WTC11 (cell line): ENCODE results near the gene OBSCN.

Source experiments
- ATF2 ChIP-seq: sonication (generic); formaldehyde crosslinking; IDR thresholded peaks from 2 replicates; pipeline ENCODE4 v1.8.1; 2022; ENCODE audit warnings: low read depth, missing genetic modification reagents, borderline replicate concordance
- CTCF ChIP-seq: fragments of 200-600 bp; IDR thresholded peaks from 2 replicates; pipeline ENCODE4 v1.8.0; 2022; ENCODE audit warnings: antibody characterized with exemption
- FOXP1 ChIP-seq: sonication (generic); formaldehyde crosslinking; IDR thresholded peaks from 2 replicates; pipeline ENCODE4 v1.8.0; 2022; ENCODE audit warnings: missing genetic modification reagents, mild to moderate bottlenecking, moderate library complexity, borderline replicate concordance
- PRRX2 ChIP-seq: fragments of 250-450 bp; sonication (Bioruptor Pico); IDR thresholded peaks from 2 replicates; pipeline ENCODE4 v1.8.0; 2021; ENCODE audit warnings: mild to moderate bottlenecking
- TCF7 ChIP-seq: sonication (generic); formaldehyde crosslinking; IDR thresholded peaks from 2 replicates; pipeline ENCODE4 v1.8.0; 2022; ENCODE audit warnings: mild to moderate bottlenecking, low read depth, missing genetic modification reagents, moderate library complexity
- ZNF138 ChIP-seq: sonication (generic); formaldehyde crosslinking; conservative IDR thresholded peaks from 2 replicates; pipeline ENCODE4 v1.8.1; 2022; ENCODE audit warnings: mild to moderate bottlenecking, moderate library complexity, missing genetic modification reagents
- TF ChIP-seq, protein P1 (sequence below): sonication (generic); formaldehyde crosslinking; IDR thresholded peaks from 2 replicates; pipeline ENCODE4 v1.8.1; 2022; ENCODE audit warnings: low read depth, mild to moderate bottlenecking, moderate library complexity, missing genetic modification reagents, borderline replicate concordance
- TF ChIP-seq, protein P2 (sequence below): sonication (generic); formaldehyde crosslinking; IDR thresholded peaks from 2 replicates; pipeline ENCODE4 v1.8.1; 2023; ENCODE audit warnings: mild to moderate bottlenecking, missing genetic modification reagents

DNA sequence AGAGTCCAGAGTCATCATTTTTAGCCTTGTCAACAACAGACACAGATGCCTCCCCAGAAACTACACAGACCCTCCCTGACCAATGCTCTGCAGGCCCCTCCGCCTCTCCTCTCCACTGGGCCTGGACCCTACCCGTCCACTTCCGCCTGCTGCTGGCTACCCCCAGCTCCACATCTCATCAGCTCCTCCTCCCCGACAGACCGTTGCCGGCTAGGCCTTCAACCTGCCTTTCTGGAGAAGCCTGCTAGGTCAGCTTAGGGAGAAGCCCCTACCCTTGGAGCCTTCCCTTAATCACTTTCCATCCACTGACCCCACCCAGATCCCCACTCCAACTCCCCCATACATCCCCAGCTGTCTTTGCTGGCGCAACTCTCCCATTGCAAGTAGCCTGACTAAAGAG lies 207.4 kb downstream of the OBSCN start:
- TF ChIP-seq FOXP1 = no peak
- TF ChIP-seq CTCF = no peak
- no peak for TF ChIP-seq PRRX2 (CRISPR knock-in tag)
- TF ChIP-seq, protein P1, sequence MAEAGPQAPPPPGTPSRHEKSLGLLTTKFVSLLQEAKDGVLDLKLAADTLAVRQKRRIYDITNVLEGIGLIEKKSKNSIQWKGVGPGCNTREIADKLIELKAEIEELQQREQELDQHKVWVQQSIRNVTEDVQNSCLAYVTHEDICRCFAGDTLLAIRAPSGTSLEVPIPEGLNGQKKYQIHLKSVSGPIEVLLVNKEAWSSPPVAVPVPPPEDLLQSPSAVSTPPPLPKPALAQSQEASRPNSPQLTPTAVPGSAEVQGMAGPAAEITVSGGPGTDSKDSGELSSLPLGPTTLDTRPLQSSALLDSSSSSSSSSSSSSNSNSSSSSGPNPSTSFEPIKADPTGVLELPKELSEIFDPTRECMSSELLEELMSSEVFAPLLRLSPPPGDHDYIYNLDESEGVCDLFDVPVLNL (CRISPR knock-in tag) = no peak
- TF ChIP-seq, protein P2, sequence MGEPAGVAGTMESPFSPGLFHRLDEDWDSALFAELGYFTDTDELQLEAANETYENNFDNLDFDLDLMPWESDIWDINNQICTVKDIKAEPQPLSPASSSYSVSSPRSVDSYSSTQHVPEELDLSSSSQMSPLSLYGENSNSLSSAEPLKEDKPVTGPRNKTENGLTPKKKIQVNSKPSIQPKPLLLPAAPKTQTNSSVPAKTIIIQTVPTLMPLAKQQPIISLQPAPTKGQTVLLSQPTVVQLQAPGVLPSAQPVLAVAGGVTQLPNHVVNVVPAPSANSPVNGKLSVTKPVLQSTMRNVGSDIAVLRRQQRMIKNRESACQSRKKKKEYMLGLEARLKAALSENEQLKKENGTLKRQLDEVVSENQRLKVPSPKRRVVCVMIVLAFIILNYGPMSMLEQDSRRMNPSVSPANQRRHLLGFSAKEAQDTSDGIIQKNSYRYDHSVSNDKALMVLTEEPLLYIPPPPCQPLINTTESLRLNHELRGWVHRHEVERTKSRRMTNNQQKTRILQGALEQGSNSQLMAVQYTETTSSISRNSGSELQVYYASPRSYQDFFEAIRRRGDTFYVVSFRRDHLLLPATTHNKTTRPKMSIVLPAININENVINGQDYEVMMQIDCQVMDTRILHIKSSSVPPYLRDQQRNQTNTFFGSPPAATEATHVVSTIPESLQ = no peak
- no peak for TF ChIP-seq ATF2
- TF ChIP-seq ZNF138 (CRISPR knock-in tag) = no peak
- no peak for TF ChIP-seq TCF7 (CRISPR knock-in tag)
